ENCODE results near the gene SRL. TPM values are rescaled to one million over a fixed set of nuclear protein-coding genes. Genes with fewer than 3 reads are reported as not detected.
A peak's percentile ranks its signal among the peaks of the same experiment; 100 is the strongest.
"Not testable (repeated sequence)": the region's sequence is repeated elsewhere in the genome, so short reads cannot be mapped to it uniquely, and the experiment has no call there.

Gene SRL
- total and polyA plus RNA-seq, 5 donors: 255 to 395 (median 343) TPM

- intact Hi-C loops (cut with DNase I): no loop called here
- no peaks in the 10 kb centered on the region for H3K4me1 ChIP-seq (ENCODE audit: control insufficient read depth, insufficient read depth, low read length)
- no peaks in the 10 kb centered on the region for H3K27me3 ChIP-seq (ENCODE audit: control insufficient read depth, insufficient read depth)
- no peak overlapping the region for H3K27ac ChIP-seq (ENCODE audit: low read length)
- WGBS: 97% methylated on average over 14 of the region's 14 CpGs
- no peaks in the 10 kb centered on the region for H3K9me3 ChIP-seq (ENCODE audit: control insufficient read depth, low read length)
- no peak for ATAC-seq
- peak in 2 of 3 donors; percentile 32 to 45 for DNase-seq
- no peak overlapping the region for H3K4me3 ChIP-seq (ENCODE audit: low read length)
These were observed 18.5 kb upstream of the SRL start for GRCh38 chr16:4260360-4260759.

- Histone ChIP-seq H3K27me3 (ENCODE audit: control insufficient read depth, insufficient read depth) (no peaks in the 10 kb centered on the region), H3K9me3 (ENCODE audit: control insufficient read depth, low read length) (no peaks in the 10 kb centered on the region), H3K4me3 (ENCODE audit: low read length) (no peak overlapping the region), H3K27ac (ENCODE audit: low read length) (peak overlapping the region; percentile 29), H3K4me1 (ENCODE audit: control insufficient read depth, insufficient read depth, low read length) (no peaks in the 10 kb centered on the region)
- WGBS: 60% methylated on average over 34 of the region's 34 CpGs
- DNase-seq (peak; percentile 78 to 88 (median 87)), ATAC-seq (peak; percentile 2 to 3)
- intact Hi-C loops (cut with DNase I): loop anchor here in 2 of 4 donors (10.0 kb wide), 1 partner anchor 53 kb away; no protein-coding TSS in a partner anchor
These were observed 16.0 kb upstream of the SRL start for GRCh38 chr16:4257646-4258556.

GRCh38 chr16:4253394-4254150 lies 11.7 kb upstream of the SRL start:
- peak overlapping the region; percentile 89 for H3K27ac ChIP-seq (ENCODE audit: low read length)
- DNase-seq (peak; percentile 100), ATAC-seq (peak; percentile 98)
- H3K9me3 ChIP-seq (ENCODE audit: control insufficient read depth, low read length): no peaks in the 10 kb centered on the region
- WGBS: under 1% methylated on average over 80 of the region's 80 CpGs
- no peaks in the 10 kb centered on the region for H3K4me1 ChIP-seq (ENCODE audit: control insufficient read depth, insufficient read depth, low read length)
- intact Hi-C loops (cut with DNase I): loop anchor here (5.0 to 10.0 kb wide), 4 partner anchors 49 to 271 kb away; partner anchors contain the start of gene ADCY9 (in 1 of the 4)
- H3K27me3 ChIP-seq (ENCODE audit: control insufficient read depth, insufficient read depth): no peaks in the 10 kb centered on the region
- H3K4me3 ChIP-seq (ENCODE audit: low read length): peak overlapping the region; percentile 58

GRCh38 chr16:4253012-4253393 lies 11.1 kb upstream of the SRL start:
- not testable (repeated sequence) for DNase-seq
- WGBS: 65% methylated on average over 23 of the region's 23 CpGs

GRCh38 chr16:4249530-4250308 lies 7.8 kb upstream of the SRL start:
- Histone ChIP-seq H3K4me3 (ENCODE audit: low read length) (no peak overlapping the region), H3K9me3 (ENCODE audit: control insufficient read depth, low read length) (no peaks in the 10 kb centered on the region), H3K4me1 (ENCODE audit: control insufficient read depth, insufficient read depth, low read length) (peaks cover 3% of the 10 kb centered on the region), H3K27ac (ENCODE audit: low read length) (no peak overlapping the region), H3K27me3 (ENCODE audit: control insufficient read depth, insufficient read depth) (no peaks in the 10 kb centered on the region)
- peak in 1 of 3 donors; percentile 2 for DNase-seq
- WGBS: 75% methylated on average over 12 of the region's 12 CpGs
- no peak for ATAC-seq
- intact Hi-C loops (cut with DNase I): loop anchor here (5.0 to 10.0 kb wide), 5 partner anchors 45 to 267 kb away; partner anchors contain the start of gene ADCY9 (in 2 of the 4)

More at GRCh38 chr16:4253012-4253393, 11.1 kb upstream of the SRL start:
- Histone ChIP-seq H3K27ac (ENCODE audit: low read length) (peak overlapping the region; percentile 89), H3K4me3 (ENCODE audit: low read length) (peak overlapping the region; percentile 58)
- ATAC-seq; H3K4me1 ChIP-seq (ENCODE audit: control insufficient read depth, insufficient read depth, low read length); H3K27me3 ChIP-seq (ENCODE audit: control insufficient read depth, insufficient read depth); H3K9me3 ChIP-seq (ENCODE audit: control insufficient read depth, low read length): not testable (repeated sequence)
- intact Hi-C loops (cut with DNase I): loop anchor here (5.0 to 10.0 kb wide), 4 partner anchors 48 to 271 kb away; partner anchors contain the start of gene ADCY9 (in 1 of the 4)

DNA sequence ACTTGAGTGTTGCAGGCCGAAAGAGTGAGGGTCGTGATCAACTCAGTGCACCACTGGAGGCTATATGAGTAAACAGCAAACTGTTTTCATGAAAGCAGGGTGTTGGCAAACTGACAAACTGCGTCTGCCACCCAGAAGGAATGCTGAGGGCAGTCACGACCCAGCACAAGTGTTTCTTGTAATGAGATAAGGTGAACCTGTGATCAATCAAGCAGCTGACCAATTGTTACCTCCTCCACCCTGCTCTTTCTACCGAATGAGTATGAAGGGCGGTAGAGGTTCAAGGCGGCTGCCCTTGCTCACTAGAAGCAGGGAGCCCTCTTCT lies 5.5 kb upstream of the SRL start:
- DNase-seq: peak in 1 of 3 donors; percentile 32
- no peak overlapping the region for H3K27ac ChIP-seq (ENCODE audit: low read length)
- intact Hi-C loops (cut with DNase I): loop anchor here in 1 of 4 donors (10.0 kb wide), 1 partner anchor 133 kb away; the partner anchor contains the start of gene ADCY9
- no peaks in the 10 kb centered on the region for H3K27me3 ChIP-seq (ENCODE audit: control insufficient read depth, insufficient read depth)
- no peak for ATAC-seq
- H3K4me1 ChIP-seq (ENCODE audit: control insufficient read depth, insufficient read depth, low read length): peaks cover 3% of the 10 kb centered on the region
- no peaks in the 10 kb centered on the region for H3K9me3 ChIP-seq (ENCODE audit: control insufficient read depth, low read length)
- 70% methylated on average over 7 of the region's 7 CpGs for WGBS
- no peak overlapping the region for H3K4me3 ChIP-seq (ENCODE audit: low read length)

GRCh38 chr16:4246777-4247459 lies 5.0 kb upstream of the SRL start:
- intact Hi-C loops (cut with DNase I): loop anchor here in 1 of 4 donors (10.0 kb wide), 1 partner anchor 132 kb away; the partner anchor contains the start of gene ADCY9
- H3K9me3 ChIP-seq (ENCODE audit: control insufficient read depth, low read length): no peaks in the 10 kb centered on the region
- H3K4me3 ChIP-seq (ENCODE audit: low read length): no peak overlapping the region
- ATAC-seq (no peak), DNase-seq (peak in 1 of 3 donors; percentile 13)
- 73% methylated on average over 14 of the region's 14 CpGs for WGBS
- H3K27me3 ChIP-seq (ENCODE audit: control insufficient read depth, insufficient read depth): no peaks in the 10 kb centered on the region
- peaks cover 3% of the 10 kb centered on the region for H3K4me1 ChIP-seq (ENCODE audit: control insufficient read depth, insufficient read depth, low read length)
- no peak overlapping the region for H3K27ac ChIP-seq (ENCODE audit: low read length)

- no peak overlapping the region for H3K27ac ChIP-seq (ENCODE audit: low read length)
- no peaks in the 10 kb centered on the region for H3K9me3 ChIP-seq (ENCODE audit: control insufficient read depth, low read length)
- intact Hi-C loops (cut with DNase I): loop anchor here in 1 of 4 donors (10.0 kb wide), 1 partner anchor 130 kb away; the partner anchor contains the start of gene ADCY9
- H3K27me3 ChIP-seq (ENCODE audit: control insufficient read depth, insufficient read depth): no peaks in the 10 kb centered on the region
- 56% methylated on average over 13 of the region's 13 CpGs for WGBS
- peaks cover 3% of the 10 kb centered on the region for H3K4me1 ChIP-seq (ENCODE audit: control insufficient read depth, insufficient read depth, low read length)
- ATAC-seq (no peak), DNase-seq (peak in 2 of 3 donors; percentile 36 to 58)
- no peak overlapping the region for H3K4me3 ChIP-seq (ENCODE audit: low read length)
These were observed 3.4 kb upstream of the SRL start for GRCh38 chr16:4245077-4245791.

DNA sequence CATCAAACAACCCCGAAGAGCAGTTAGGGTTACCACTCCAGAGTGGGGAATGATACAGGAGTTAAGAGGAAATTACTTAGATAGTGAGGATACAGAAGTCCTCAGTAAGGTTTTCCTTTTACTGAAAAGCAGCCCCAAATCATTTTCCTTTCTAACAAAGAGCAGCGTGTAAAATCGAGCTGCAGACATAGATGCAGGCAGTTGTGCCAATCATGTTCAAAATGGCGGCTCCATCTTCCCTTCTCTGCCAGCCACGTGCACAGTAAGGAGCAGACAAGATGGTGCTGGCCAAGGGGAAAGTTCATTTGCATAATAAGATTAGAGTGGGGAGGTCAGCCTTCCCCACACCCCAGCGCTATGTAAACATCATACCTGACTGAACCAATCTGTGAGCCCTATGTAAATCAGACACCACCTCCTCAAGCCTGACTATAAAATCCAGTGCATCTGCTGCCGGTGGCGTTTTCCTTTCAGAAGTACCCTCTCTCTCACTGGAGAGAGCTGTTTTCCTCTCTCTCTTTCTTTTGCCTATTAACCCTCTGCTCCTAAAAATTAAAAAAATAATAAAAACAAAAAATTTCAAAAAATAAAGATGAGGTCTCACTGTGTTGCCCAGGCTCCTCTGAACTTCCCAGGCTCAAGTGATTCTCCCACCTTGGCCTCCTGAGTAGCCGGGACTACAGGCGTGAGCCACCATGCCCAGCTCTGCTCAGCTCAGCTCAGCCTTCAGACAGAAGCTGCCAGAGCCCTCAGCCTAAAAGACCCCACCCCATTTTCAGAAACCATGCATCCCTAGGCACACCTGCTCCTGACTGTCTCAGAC lies 2.6 kb upstream of the SRL start:
- Histone ChIP-seq H3K27me3 (ENCODE audit: control insufficient read depth, insufficient read depth) (no peaks in the 10 kb centered on the region), H3K27ac (ENCODE audit: low read length) (no peak overlapping the region), H3K4me3 (ENCODE audit: low read length) (no peak overlapping the region), H3K9me3 (ENCODE audit: control insufficient read depth, low read length) (no peaks in the 10 kb centered on the region), H3K4me1 (ENCODE audit: control insufficient read depth, insufficient read depth, low read length) (peaks cover 3% of the 10 kb centered on the region)
- ATAC-seq (peak in 1 of 2 donors; percentile 11), DNase-seq (peak in 2 of 3 donors; percentile 32)
- WGBS: 65% methylated on average over 10 of the region's 10 CpGs
- intact Hi-C loops (cut with DNase I): loop anchor here in 2 of 4 donors (5.0 to 10.0 kb wide), 2 partner anchors 37 to 130 kb away; partner anchors contain the start of gene ADCY9 (in 1 of the 2)
